ENCODE measurements around the gene CPAMD8.

Gene CPAMD8

DNA sequence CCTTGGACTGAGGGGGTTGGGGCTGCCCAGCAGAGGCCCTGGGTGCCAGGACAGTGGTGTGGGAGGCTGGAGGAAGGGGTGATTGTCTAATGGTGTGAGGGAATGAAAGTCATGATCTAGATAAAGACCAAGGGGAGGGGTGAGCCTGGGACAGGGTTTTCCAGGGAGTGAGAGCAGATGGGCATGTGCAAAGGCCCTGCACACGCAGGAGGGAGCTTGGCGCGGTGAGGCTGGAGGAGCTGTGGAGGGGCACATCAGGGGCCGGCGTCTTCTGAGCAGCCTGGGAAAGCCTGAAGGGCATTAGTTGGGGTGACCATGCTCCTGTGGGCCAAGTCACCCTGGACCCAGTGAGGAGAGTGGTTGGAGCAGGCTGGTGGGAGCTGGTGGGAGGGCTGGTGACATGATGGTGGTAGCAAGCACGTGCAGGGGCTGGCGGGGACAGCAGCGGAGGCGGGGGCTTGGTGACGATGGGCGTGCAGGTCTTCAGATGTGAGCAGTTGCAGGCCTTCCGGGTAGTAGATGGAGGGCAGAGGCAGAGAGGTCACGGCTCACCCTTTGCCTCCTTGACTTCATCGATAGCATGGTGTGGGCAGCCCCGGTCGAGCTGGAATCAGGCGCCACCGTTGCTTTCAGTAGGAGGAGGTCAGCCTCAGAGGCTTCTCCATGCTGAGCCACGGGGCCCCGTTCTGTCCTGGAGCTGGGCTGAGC is 158.0 kb downstream of the CPAMD8 start:
- no peak for FAIRE-seq

DNA sequence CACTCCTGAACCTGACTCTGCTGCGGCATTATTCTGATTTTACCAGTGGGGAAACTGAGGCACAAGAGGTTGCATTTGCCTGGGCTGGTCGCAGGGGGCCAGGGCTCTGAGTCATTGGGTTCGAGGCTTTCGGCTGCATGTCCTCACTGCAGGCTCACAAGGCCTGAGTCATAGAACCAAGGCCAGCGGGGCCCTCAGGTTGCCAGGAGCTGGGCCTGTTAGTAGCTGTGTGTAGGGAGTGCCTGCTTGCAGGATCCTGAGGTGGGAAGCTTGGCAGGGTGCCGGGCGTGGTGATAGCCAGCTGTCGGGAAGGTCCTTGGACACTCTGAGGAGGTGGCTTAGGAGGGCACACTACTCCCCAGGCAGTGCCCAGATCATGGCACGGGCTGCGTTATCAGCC is 159.4 kb downstream of the CPAMD8 start:
- FAIRE-seq, result no peak

- no peak for FAIRE-seq
Observed at GRCh38 chr19:16862826-16863415, 163.7 kb downstream of the CPAMD8 start.

DNA sequence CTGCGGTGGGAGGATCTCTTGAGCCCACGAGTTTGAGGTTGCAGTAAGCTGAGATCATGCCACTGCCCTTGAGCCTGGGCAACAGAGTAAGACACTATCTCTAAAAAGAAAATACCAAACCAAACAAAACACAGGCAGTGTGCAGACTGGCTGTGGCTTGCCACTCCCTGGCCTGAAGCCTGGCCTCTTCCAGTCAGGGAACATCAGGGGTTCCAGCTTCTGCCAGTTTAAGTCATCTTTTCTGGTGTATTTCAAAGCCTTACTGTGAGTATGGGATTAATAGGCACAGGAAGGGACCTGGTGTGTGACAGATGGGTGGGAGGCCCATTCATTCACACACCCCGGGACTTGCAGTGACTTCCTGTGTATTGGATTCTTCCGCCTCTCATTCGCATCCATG is 164.8 kb downstream of the CPAMD8 start:
- no peak for FAIRE-seq

DNA sequence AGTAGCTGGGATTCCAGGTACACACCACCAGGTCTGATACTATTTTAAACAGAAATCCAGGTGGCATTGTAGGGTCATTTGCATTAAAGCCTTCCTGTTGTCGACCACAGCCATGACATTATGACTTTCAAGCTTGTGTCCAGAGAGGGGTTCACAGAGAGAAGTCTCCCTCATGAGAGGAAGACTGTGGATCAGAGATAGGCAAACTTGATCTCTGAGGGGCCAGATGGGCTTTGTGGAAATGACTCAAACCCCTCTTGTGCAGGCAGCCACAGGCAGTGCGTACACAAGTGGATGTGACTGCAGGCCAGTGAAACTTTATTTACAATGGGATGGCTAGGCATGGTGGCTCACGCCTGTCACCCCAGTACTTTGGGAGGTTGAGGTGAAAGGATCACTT is 165.6 kb downstream of the CPAMD8 start:
- FAIRE-seq, result no peak

DNA sequence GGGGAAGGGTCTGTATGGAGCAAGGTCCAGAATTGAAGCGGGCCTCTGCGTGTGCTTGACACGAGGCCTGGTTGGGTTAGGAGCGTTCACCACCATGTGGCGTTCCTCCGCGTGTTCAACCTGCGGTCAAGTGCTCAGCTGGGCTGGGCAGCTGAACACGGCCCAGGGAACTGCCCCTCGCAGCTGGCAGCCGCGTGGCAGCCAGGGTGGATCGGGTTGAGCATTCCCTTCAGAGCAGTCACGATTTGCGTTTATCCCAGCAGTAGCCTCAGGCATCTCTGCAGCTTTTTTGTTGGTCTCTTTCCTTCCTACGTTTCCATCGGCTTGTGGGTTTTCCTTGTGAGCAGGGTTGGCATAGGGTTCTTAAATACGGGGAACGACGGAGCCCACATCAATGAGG is 166.5 kb downstream of the CPAMD8 start:
- FAIRE-seq, result no peak

DNA sequence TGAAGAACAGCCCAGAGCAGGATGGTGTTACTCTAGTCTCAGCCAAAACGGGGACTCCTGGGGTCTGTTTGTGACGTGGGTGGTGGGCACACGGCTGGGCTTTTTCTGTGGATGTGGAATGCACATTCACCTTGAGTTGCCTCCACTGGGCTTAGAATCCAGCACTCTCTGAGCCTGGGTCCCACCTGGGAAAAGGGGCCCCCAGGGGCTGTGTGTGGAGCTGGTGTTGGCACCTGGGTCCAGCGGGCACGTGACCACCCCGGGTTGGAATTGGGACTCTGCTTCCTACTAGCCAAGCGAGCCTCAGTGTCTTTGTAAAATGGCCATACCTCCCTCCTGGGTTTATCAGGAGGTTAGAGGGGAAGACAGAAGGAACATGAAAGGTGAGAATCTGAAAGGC is 167.0 kb downstream of the CPAMD8 start:
- FAIRE-seq, result no peak

DNA sequence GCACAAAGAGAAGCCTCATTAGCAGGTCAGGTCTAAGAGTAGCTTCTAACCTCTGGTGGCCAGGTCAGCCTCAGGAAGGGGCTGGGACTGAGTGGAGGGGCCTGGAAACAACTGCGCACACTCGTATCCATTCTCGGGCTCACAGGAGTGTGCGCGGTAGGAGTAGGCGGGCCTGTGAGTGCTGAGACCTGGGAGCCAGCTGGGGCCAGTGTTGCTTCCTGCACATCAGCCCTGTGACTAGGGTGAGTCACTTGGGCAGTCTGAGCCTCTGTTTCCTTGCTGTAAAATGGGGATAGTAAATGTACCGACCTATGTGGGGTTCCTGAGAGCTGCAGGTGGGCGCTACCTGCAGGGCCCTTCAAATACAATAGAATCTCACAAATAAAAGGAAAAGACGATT is 170.5 kb downstream of the CPAMD8 start:
- no peak for FAIRE-seq

- FAIRE-seq, result no peak
Observed at GRCh38 chr19:16853066-16853465, 173.5 kb downstream of the CPAMD8 start.

DNA sequence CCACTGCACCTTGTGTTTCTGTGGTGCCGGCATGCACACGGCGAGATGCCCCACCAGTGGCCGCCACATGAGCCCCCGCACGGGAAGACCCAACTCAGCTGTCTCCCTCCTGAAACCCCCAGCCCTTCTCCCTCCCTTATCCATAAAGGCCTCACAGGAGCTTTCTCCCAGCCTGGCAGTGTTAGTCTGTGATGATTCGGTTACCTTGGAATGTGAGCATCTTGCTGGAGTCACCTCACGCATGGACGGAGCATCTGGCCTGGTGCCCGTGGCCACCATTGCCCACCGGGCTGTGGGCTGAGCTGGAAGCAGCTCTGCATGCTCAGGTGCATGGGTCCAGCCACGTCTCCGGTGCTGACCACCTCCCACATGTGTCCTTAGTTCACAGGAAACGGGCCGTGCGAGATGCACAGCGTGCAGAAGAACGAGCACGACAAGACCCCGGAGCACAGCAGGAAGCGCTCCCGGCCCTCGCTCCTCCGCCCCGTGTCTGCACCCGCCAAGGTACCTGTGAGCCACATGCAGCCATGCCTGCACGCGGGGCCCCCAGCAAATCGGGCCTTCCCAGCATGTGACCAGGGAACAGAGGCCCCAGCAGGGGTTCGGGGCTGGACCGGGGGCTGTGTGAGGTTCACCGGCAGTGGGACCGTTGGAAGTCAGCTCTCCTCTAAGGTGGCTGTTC is 175.4 kb downstream of the CPAMD8 start:
- no peak for FAIRE-seq

- no peak for FAIRE-seq
Observed at GRCh38 chr19:16850133-16850532, 176.5 kb downstream of the CPAMD8 start.

DNA sequence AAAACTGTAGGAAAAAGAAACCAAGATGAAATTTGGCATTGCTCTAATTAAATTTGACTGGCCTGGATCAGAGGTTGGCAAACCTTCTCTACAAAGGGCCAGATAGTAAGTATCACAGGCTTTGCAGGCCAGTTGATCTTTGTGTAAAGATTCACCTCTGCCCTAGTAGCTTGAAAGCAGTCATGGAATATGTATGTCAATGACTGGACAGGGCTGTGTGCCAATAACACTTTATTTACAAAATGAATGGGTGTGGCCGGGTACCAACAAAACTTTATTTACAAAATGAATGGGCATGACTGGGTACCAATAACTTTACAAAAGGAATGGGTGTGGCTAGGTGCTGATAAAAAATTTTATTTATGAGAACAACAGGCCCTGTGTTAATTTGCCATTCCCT is 177.4 kb downstream of the CPAMD8 start:
- no peak for FAIRE-seq

DNA sequence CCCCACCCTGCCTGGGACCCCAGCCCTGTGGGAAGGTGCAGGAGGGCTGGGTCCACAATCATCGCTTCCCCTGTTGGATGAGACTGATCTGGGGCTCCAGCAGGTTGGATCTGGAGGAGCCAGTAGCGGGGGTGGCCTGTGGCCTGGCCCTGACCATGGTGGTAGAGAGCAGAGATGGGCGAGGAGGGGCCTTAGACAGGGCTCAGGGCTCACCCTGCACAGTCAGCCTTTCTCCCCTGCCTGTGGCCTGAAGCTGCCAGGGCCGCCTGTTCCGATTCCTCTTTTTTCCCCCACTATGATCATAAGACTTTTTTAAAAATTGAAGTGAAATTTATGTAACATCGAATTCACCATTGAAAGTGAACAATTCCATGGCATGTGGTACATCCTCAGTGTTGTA is 179.2 kb downstream of the CPAMD8 start:
- no peak for FAIRE-seq

DNA sequence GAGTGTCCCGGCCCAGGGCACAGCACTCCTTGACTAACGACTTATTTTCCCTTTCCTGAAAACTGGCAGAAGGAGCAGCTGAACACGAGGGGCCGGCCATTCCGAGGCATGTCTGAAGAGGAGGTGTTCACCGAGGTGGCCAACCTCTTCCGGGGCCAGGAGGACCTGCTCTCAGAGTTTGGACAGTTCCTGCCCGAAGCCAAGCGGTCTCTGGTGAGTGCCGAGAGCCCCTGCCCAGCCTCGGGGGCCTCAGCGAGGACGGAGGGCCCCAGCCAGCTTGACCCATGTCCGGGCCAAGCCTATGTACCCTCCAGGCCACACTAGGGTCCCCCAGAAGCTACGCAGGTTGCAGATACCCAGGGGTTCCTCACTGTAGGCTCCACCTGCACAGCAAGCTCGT is 179.7 kb downstream of the CPAMD8 start:
- no peak for FAIRE-seq

Data from TTC549 (cell line).